Measurements from ENCODE around the gene SSUH2.

DNA sequence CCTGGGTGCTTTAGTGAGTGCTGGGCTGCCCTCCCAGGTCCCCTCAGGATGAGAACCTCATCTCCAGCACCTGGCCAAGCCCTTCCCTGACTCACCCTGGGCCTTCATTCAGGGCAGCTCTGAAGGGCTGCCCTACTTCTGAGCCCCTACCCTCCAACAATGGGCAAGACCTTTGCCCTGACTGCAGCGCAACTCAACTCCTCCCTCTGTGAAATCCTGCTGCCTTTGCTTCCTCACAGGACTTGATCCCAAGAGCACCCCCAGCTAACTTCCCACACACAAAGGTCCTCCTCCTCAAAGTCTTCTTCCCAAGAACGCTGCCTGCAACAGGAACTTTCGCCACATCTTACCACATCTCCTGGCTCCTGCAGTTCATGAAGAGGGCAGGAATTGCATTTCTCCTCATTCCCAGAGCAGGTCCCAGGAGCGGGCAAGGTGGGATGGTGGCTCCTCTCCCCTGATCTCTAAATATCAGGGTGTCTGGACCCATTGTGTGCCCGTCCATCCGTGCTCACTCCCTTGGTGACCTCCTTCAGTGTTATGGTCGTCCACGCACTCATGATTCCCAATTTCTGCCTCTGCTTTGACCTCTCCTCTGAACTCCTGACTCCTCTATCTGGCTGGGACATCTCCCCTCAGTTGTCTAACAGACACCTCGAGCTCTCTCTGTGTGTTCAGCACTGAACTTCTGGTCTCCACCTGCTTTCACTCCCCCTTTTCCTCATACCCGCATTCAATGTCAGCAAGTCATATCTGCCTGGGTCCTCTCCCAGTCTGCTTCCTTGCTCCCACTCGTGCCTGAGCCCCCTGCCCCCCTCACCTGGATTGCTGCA is 4.5 kb upstream of the SSUH2 start:
- TF ChIP-seq, protein P1, sequence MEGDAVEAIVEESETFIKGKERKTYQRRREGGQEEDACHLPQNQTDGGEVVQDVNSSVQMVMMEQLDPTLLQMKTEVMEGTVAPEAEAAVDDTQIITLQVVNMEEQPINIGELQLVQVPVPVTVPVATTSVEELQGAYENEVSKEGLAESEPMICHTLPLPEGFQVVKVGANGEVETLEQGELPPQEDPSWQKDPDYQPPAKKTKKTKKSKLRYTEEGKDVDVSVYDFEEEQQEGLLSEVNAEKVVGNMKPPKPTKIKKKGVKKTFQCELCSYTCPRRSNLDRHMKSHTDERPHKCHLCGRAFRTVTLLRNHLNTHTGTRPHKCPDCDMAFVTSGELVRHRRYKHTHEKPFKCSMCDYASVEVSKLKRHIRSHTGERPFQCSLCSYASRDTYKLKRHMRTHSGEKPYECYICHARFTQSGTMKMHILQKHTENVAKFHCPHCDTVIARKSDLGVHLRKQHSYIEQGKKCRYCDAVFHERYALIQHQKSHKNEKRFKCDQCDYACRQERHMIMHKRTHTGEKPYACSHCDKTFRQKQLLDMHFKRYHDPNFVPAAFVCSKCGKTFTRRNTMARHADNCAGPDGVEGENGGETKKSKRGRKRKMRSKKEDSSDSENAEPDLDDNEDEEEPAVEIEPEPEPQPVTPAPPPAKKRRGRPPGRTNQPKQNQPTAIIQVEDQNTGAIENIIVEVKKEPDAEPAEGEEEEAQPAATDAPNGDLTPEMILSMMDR (CRISPR knock-in tag; IDR thresholded peaks at IDR 0.05) = no peak
- TF ChIP-seq NR2C2 (CRISPR knock-in tag; IDR thresholded peaks at IDR 0.05; ENCODE audit: borderline replicate concordance) (no peak), PRDM10 (CRISPR knock-in tag; IDR thresholded peaks at IDR 0.05; ENCODE audit: low read depth) (no peak)

Data from HepG2 (cell line).